Measurements from ENCODE around the gene LOC101059915.
"Not testable (repeated sequence)": the region's sequence is repeated elsewhere in the genome, so short reads cannot be mapped to it uniquely, and the experiment has no call there.

Gene LOC101059915

DNA sequence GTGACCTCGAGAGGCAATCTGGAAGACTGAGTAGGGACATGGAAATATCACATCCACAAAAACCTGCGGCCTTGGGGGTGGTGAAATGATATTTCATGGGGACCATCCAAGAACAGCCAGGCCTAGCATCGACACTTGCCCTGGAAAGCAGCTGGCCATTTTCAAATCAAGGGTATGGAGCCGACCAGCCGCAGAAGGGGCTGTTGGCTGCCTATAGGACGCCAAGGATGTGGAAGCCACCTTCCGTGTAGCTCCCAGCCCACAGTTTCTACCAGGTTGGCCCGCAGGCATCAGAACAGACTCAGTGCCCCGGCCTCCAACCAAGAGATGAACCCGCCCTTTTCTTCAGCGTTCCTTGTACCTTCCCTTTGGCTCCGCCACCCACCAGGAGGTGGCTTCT, 5.4 kb upstream of the LOC101059915 start:
- peaks cover under 1% of the 10 kb centered on the region for H3K36me3 Mint-ChIP-seq (ENCODE audit: insufficient read depth, unreplicated experiment)
- TF ChIP-seq, protein P1, sequence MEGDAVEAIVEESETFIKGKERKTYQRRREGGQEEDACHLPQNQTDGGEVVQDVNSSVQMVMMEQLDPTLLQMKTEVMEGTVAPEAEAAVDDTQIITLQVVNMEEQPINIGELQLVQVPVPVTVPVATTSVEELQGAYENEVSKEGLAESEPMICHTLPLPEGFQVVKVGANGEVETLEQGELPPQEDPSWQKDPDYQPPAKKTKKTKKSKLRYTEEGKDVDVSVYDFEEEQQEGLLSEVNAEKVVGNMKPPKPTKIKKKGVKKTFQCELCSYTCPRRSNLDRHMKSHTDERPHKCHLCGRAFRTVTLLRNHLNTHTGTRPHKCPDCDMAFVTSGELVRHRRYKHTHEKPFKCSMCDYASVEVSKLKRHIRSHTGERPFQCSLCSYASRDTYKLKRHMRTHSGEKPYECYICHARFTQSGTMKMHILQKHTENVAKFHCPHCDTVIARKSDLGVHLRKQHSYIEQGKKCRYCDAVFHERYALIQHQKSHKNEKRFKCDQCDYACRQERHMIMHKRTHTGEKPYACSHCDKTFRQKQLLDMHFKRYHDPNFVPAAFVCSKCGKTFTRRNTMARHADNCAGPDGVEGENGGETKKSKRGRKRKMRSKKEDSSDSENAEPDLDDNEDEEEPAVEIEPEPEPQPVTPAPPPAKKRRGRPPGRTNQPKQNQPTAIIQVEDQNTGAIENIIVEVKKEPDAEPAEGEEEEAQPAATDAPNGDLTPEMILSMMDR (IDR thresholded peaks at IDR 0.05; ENCODE audit: unreplicated experiment) = no peak
- CTCF ChIA-PET = no interaction called here
- no peak overlapping the region for H3K4me3 Mint-ChIP-seq (ENCODE audit: low read depth, unreplicated experiment)
- peaks cover 3% of the 10 kb centered on the region for H3K27me3 Mint-ChIP-seq (ENCODE audit: unreplicated experiment)
- no peaks in the 10 kb centered on the region for H3K9me3 Mint-ChIP-seq (ENCODE audit: low read depth, unreplicated experiment)
- no TSS peak for BruUV-seq (replicated peaks)
- no peaks in the 10 kb centered on the region for H3K4me1 Mint-ChIP-seq (ENCODE audit: low read depth, unreplicated experiment)
- peak overlapping the region; percentile 9 for H3K27ac Mint-ChIP-seq (ENCODE audit: unreplicated experiment)
- intact Hi-C loops (cut with micrococcal nuclease; ENCODE audit: unreplicated experiment) = no loop called here
- no peak for DNase-seq

DNA sequence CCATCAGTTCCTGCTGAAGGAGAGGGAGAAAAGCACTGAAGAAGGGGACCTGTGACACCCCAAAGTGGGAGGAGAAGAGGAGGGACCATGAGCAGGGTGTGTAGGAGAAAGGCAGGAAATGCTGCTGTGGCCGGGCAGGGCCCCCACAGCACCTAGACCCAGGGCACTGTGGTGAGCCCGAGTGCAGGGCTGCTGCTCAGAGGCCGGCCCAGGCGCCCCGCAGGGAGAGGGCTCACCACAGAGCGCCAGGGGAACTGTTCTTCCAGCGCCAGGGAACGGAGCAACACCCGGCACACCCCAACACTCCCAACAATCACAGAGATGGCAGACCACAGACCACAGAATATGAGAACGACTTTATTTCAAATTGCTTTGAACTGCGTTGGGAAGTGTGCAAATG, 4.7 kb upstream of the LOC101059915 start:
- H3K27me3 Mint-ChIP-seq (ENCODE audit: unreplicated experiment); H3K9me3 Mint-ChIP-seq (ENCODE audit: low read depth, unreplicated experiment); CTCF ChIA-PET; intact Hi-C loops (cut with micrococcal nuclease; ENCODE audit: unreplicated experiment); BruUV-seq (replicated peaks); H3K4me3 Mint-ChIP-seq (ENCODE audit: low read depth, unreplicated experiment); DNase-seq; H3K4me1 Mint-ChIP-seq (ENCODE audit: low read depth, unreplicated experiment); H3K36me3 Mint-ChIP-seq (ENCODE audit: insufficient read depth, unreplicated experiment): not testable (repeated sequence)
- H3K27ac Mint-ChIP-seq (ENCODE audit: unreplicated experiment) = peak overlapping the region; percentile 9

GRCh38 chrX:71663238-71663637, 4.1 kb upstream of the LOC101059915 start:
- H3K9me3 Mint-ChIP-seq (ENCODE audit: low read depth, unreplicated experiment); H3K36me3 Mint-ChIP-seq (ENCODE audit: insufficient read depth, unreplicated experiment); intact Hi-C loops (cut with micrococcal nuclease; ENCODE audit: unreplicated experiment); H3K4me3 Mint-ChIP-seq (ENCODE audit: low read depth, unreplicated experiment); H3K27me3 Mint-ChIP-seq (ENCODE audit: unreplicated experiment); CTCF ChIA-PET; H3K27ac Mint-ChIP-seq (ENCODE audit: unreplicated experiment); BruUV-seq (replicated peaks); H3K4me1 Mint-ChIP-seq (ENCODE audit: low read depth, unreplicated experiment): not testable (repeated sequence)
- peak; percentile 15 for DNase-seq

DNA sequence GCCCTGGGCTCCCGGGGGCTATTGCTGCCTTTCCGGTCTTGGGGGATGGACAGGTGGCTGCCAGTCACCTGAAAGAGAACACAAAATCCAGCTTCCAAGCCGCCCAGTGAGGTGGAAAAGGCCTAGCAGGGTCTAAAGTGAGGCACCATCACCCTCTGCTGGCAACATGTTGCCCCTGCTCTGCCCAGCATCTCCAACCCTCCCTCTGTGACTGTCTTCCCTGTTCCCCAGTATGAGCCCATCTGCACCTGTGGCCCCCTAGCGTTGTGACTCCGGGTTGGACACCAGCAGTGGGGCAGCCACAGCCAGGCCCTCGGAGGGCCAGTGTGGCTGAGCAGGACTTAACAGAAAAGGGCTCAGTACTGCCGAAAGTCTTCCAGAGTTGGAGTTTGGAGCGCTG, 3.1 kb upstream of the LOC101059915 start:
- intact Hi-C loops (cut with micrococcal nuclease; ENCODE audit: unreplicated experiment); H3K9me3 Mint-ChIP-seq (ENCODE audit: low read depth, unreplicated experiment); H3K4me1 Mint-ChIP-seq (ENCODE audit: low read depth, unreplicated experiment); H3K27ac Mint-ChIP-seq (ENCODE audit: unreplicated experiment); H3K36me3 Mint-ChIP-seq (ENCODE audit: insufficient read depth, unreplicated experiment); H3K4me3 Mint-ChIP-seq (ENCODE audit: low read depth, unreplicated experiment); H3K27me3 Mint-ChIP-seq (ENCODE audit: unreplicated experiment); BruUV-seq (replicated peaks); CTCF ChIA-PET: not testable (repeated sequence)
- peak; percentile 29 for DNase-seq

DNA sequence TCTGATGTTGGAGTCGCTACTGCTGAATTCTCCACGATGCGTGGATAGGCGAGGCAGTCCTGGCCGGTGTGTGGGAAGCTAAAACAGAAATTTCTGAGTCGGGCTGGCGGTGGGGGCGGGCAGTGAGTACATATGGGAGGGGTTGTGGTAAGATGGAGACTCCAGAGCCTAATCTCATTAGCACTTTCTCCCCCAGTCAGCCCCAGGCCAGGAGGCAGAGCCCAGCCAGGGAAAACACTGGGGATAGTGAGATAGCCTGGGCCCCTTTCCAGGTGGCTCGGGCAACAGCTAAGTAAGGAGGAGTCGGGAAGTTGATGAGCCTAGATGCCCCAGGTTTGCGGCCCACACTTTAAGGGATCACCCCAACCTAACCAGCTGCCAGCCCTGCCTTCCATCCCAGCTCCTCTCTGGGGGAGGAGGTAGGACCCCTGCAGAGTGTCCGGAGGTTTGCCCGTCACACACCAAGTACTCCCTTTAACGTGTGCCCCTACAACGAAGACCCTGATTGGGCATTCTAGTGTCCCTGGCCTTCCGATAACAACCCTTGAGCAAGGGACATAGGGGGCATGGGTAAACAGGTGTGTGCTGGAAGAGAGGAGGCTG, 2.4 kb upstream of the LOC101059915 start:
- H3K4me3 Mint-ChIP-seq (ENCODE audit: low read depth, unreplicated experiment) = no peak overlapping the region
- DNase-seq = no peak
- TF ChIP-seq, protein P1 (IDR thresholded peaks at IDR 0.05; ENCODE audit: unreplicated experiment) = no peak
- H3K9me3 Mint-ChIP-seq (ENCODE audit: low read depth, unreplicated experiment) = no peaks in the 10 kb centered on the region
- H3K4me1 Mint-ChIP-seq (ENCODE audit: low read depth, unreplicated experiment) = no peaks in the 10 kb centered on the region
- intact Hi-C loops (cut with micrococcal nuclease; ENCODE audit: unreplicated experiment) = no loop called here
- H3K27ac Mint-ChIP-seq (ENCODE audit: unreplicated experiment) = no peak overlapping the region
- no peaks in the 10 kb centered on the region for H3K27me3 Mint-ChIP-seq (ENCODE audit: unreplicated experiment)
- CTCF ChIA-PET = no interaction called here
- no peaks in the 10 kb centered on the region for H3K36me3 Mint-ChIP-seq (ENCODE audit: insufficient read depth, unreplicated experiment)
- BruUV-seq (replicated peaks) = no TSS peak

- intact Hi-C loops (cut with micrococcal nuclease; ENCODE audit: unreplicated experiment) = no loop called here
- TF ChIP-seq, protein P1 (IDR thresholded peaks at IDR 0.05; ENCODE audit: unreplicated experiment) = no peak
- CTCF ChIA-PET = no interaction called here
- no peak for DNase-seq
- Mint-ChIP-seq H3K27ac (ENCODE audit: unreplicated experiment) (no peak overlapping the region), H3K4me1 (ENCODE audit: low read depth, unreplicated experiment) (no peaks in the 10 kb centered on the region), H3K36me3 (ENCODE audit: insufficient read depth, unreplicated experiment) (no peaks in the 10 kb centered on the region), H3K9me3 (ENCODE audit: low read depth, unreplicated experiment) (no peaks in the 10 kb centered on the region), H3K27me3 (ENCODE audit: unreplicated experiment) (no peaks in the 10 kb centered on the region), H3K4me3 (ENCODE audit: low read depth, unreplicated experiment) (no peak overlapping the region)
- BruUV-seq (replicated peaks) = no TSS peak
These were observed 1.6 kb upstream of the LOC101059915 start for GRCh38 chrX:71665747-71666146.

Data from Calu3 (cell line).